ENCODE measurements around the gene EFNA5.

The EFNA5 gene

GRCh38 chr5:107396351-107396690 is 274.4 kb downstream of the EFNA5 start:
- TF ChIP-seq, protein P1, sequence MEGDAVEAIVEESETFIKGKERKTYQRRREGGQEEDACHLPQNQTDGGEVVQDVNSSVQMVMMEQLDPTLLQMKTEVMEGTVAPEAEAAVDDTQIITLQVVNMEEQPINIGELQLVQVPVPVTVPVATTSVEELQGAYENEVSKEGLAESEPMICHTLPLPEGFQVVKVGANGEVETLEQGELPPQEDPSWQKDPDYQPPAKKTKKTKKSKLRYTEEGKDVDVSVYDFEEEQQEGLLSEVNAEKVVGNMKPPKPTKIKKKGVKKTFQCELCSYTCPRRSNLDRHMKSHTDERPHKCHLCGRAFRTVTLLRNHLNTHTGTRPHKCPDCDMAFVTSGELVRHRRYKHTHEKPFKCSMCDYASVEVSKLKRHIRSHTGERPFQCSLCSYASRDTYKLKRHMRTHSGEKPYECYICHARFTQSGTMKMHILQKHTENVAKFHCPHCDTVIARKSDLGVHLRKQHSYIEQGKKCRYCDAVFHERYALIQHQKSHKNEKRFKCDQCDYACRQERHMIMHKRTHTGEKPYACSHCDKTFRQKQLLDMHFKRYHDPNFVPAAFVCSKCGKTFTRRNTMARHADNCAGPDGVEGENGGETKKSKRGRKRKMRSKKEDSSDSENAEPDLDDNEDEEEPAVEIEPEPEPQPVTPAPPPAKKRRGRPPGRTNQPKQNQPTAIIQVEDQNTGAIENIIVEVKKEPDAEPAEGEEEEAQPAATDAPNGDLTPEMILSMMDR (IDR thresholded peaks at IDR 0.05; ENCODE audit: low read depth, low read length): no peak
- H3K4me3 ChIP-seq (ENCODE audit: low read depth, low read length): no peak overlapping the region
- in situ Hi-C loops (cut with HindIII; ENCODE audit: low sequenced_read_pairs): no loop called here
- no peak for DNase-seq (ENCODE audit: low read depth, low spot score)

DNA sequence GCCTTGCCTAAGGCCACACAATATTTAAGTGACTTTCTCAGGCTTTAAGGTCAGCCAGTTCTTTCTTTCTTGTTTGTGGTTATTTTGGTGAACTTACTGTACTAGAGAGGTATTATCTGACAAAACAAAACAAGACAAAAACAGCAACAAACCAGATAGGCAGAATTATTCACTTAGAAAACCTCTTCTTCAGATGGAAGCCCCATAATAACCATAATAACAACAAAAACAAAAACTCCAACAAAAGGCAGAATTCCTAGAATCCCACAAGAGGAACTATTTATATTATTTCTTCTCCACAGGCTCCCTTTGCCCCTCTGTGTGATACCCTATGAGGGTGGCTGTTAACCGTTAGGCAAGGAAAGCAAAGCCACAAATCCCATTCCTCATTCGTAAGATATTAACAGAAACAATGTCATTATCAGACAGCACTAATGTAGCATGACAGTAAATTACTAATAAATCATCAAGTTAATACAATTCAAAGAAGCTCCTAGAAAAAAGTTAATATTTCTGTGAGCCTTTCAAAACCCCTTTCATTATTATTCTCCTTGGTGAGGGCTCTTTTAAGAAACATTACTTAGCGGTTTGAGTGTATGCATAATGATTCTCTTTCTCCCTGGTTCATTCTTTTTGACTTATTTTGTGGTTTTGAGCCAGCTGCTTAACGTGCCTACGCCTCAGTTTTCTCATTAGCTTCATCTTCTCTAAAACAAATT is 274.9 kb downstream of the EFNA5 start:
- peak; percentile 40 for DNase-seq (ENCODE audit: low read depth, low spot score)
- TF ChIP-seq, protein P1 (IDR thresholded peaks at IDR 0.05; ENCODE audit: low read depth, low read length): no peak
- H3K4me3 ChIP-seq (ENCODE audit: low read depth, low read length): no peak overlapping the region
- in situ Hi-C loops (cut with HindIII; ENCODE audit: low sequenced_read_pairs): no loop called here

- TF ChIP-seq, protein P1 (IDR thresholded peaks at IDR 0.05; ENCODE audit: low read depth, low read length): no peak
- in situ Hi-C loops (cut with HindIII; ENCODE audit: low sequenced_read_pairs): no loop called here
- H3K4me3 ChIP-seq (ENCODE audit: low read depth, low read length): no peak overlapping the region
- DNase-seq (ENCODE audit: low read depth, low spot score): no peak
Measured at GRCh38 chr5:107393851-107394250, 276.9 kb downstream of the EFNA5 start.

GRCh38 chr5:107391787-107392186 is 278.9 kb downstream of the EFNA5 start:
- no peak for DNase-seq (ENCODE audit: low read depth, low spot score)
- TF ChIP-seq, protein P1 (IDR thresholded peaks at IDR 0.05; ENCODE audit: low read depth, low read length): no peak
- no peak overlapping the region for H3K4me3 ChIP-seq (ENCODE audit: low read depth, low read length)
- in situ Hi-C loops (cut with HindIII; ENCODE audit: low sequenced_read_pairs): no loop called here

GRCh38 chr5:107389775-107390148 is 281.0 kb downstream of the EFNA5 start:
- no peak for DNase-seq (ENCODE audit: low read depth, low spot score)
- in situ Hi-C loops (cut with HindIII; ENCODE audit: low sequenced_read_pairs): no loop called here
- H3K4me3 ChIP-seq (ENCODE audit: low read depth, low read length): no peak overlapping the region
- TF ChIP-seq, protein P1 (IDR thresholded peaks at IDR 0.05; ENCODE audit: low read depth, low read length): no peak

GRCh38 chr5:107389130-107389774 is 281.5 kb downstream of the EFNA5 start:
- H3K4me3 ChIP-seq (ENCODE audit: low read depth, low read length): no peak overlapping the region
- TF ChIP-seq, protein P1 (IDR thresholded peaks at IDR 0.05; ENCODE audit: low read depth, low read length): peak; percentile 19
- in situ Hi-C loops (cut with HindIII; ENCODE audit: low sequenced_read_pairs): no loop called here
- peak; percentile 68 for DNase-seq (ENCODE audit: low read depth, low spot score)
